Body of pancreas (tissue), 4 donors: Measurements from ENCODE around the gene ERCC1. TPM values are rescaled to one million over a fixed set of nuclear protein-coding genes. Genes with fewer than 3 reads are reported as not detected.

Source experiments
- ATAC-seq: fragments of 150-250 bp; one replicate; pipeline ENCODE4 v1.9.1; 2016
- DNase-seq, 4 donors: peaks; one replicate each; pipeline ENCODE4 v3.0.0-alpha.2; 2019
- H3K27ac ChIP-seq, 4 donors: fragments of 200-600 bp; sonication (generic); 1 replicate in 3 of 4; 2 replicates in 1 of 4; pipeline versions ENCODE4 v1.5.1 to v1.6.1; 2016 to 2019; ENCODE audit warnings: mild to moderate bottlenecking in 1 of 4, mixed read lengths in 1 of 4, moderate library complexity in 1 of 4
- H3K27me3 ChIP-seq, 2 donors: fragments of 200-600 bp; sonication (generic); one replicate each; pipeline ENCODE4 v1.6.0; 2016; ENCODE audit warnings: mild to moderate bottlenecking in 1 of 2
- H3K36me3 ChIP-seq, 2 donors: fragments of 200-600 bp; sonication (generic); replicated peaks in 1 of 2; 2 replicates each; pipeline ENCODE4 v1.5.1; 2016; ENCODE audit warnings: low read depth in 2 of 2; ENCODE audit not compliant: insufficient read depth in 1 of 2
- H3K4me1 ChIP-seq: fragments of 200-600 bp; sonication (generic); one replicate; pipeline ENCODE4 v1.6.0; 2016
- H3K4me3 ChIP-seq, 2 donors: fragments of 200-600 bp; sonication (generic); 1 replicate in 1 of 2; 2 replicates in 1 of 2; pipeline ENCODE4 v1.5.1; 2016 to 2019
- H3K9me3 ChIP-seq, 3 donors: fragments of 200-600 bp; sonication (generic); 1 replicate in 2 of 3; 2 replicates in 1 of 3; pipeline ENCODE4 v1.5.1; 2016
- POLR2A ChIP-seq, 3 donors: fragments of 450-650 bp; IDR thresholded peaks; one replicate each; pipeline ENCODE4 v1.6.1; 2016; ENCODE audit warnings: antibody characterized with exemption in 3 of 3, mild to moderate bottlenecking in 2 of 3
- WGBS, 2 donors: methylation state at CpG; one replicate each; pipeline ENCODE4 v1.1.5; 2017; 5-methylcytosine and 5-hydroxymethylcytosine counted together
- intact Hi-C: fragments of 100-400 bp; cut with DNase I; formaldehyde crosslinking; loops from one replicate; pipeline ENCODE4 v1.15.1; 2023
- total RNA-seq, 2 donors: library from RNA; depleted of rRNA; stranded (reverse); fragments of >200 nt; gene quantifications; one replicate each; pipeline ENCODE4 v1.1.0, GENCODE V29; 2016
- TF ChIP-seq, protein P1 (sequence below), 7 experiments: fragments of 450-650 bp in 4 of 7; fragments of 200-600 bp in 3 of 7; sonication (generic) in 3 of 7; IDR thresholded peaks; one replicate each; pipeline ENCODE4 v1.5.1; 2016 to 2019; ENCODE audit warnings: antibody characterized with exemption in 7 of 7

ERCC1 gene
- total RNA-seq, 2 donors from 2014 or later, result 91.3 to 97.9 TPM

DNA sequence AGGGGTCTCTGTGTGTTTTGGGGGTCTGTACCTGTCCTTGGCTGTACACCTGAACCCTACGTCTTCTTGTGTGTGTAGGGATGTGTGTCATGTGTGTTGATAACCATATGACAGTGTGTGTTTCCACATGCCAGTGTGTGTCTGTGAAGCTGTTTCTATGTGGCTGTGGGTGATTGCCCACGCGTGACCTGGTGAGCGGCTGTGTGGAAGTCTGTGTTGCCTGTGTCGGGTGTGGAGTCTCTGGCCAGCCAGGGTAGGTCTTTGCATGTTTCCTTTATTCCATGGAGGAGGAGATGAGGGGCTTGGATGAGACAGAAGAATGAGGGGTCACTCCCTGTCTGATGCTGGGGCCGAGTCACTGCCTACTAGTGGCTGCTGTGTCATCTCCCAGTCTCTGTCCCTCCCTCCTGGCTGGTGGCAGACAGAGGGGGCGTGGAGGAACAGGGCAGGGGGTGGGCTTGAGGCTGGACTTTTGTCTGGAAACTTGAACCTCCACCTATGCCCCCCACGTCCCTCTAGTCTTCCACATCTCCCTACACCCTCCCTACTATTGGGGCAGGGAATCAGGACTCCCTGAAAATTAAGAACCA, 41.2 kb upstream of the ERCC1 start:
- Histone ChIP-seq H3K9me3 (no peaks in the 10 kb centered on the region), H3K4me3 (no peak overlapping the region), H3K4me1 (peaks cover 20% of the 10 kb centered on the region), H3K27ac (no peak overlapping the region), H3K36me3 (no peaks in the 10 kb centered on the region), H3K27me3 (no peaks in the 10 kb centered on the region)
- no peak for TF ChIP-seq POLR2A (IDR thresholded peaks at IDR 0.05)
- TF ChIP-seq, protein P1, sequence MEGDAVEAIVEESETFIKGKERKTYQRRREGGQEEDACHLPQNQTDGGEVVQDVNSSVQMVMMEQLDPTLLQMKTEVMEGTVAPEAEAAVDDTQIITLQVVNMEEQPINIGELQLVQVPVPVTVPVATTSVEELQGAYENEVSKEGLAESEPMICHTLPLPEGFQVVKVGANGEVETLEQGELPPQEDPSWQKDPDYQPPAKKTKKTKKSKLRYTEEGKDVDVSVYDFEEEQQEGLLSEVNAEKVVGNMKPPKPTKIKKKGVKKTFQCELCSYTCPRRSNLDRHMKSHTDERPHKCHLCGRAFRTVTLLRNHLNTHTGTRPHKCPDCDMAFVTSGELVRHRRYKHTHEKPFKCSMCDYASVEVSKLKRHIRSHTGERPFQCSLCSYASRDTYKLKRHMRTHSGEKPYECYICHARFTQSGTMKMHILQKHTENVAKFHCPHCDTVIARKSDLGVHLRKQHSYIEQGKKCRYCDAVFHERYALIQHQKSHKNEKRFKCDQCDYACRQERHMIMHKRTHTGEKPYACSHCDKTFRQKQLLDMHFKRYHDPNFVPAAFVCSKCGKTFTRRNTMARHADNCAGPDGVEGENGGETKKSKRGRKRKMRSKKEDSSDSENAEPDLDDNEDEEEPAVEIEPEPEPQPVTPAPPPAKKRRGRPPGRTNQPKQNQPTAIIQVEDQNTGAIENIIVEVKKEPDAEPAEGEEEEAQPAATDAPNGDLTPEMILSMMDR (IDR thresholded peaks at IDR 0.05), result no peak
- ATAC-seq (no peak), DNase-seq (no peak)
- 49 to 67% methylated on average over 6 to 8 of the region's 8 CpGs for WGBS, 2 donors
- intact Hi-C loops, result no loop called here

- Histone ChIP-seq H3K4me3 (no peak overlapping the region), H3K27ac (no peak overlapping the region), H3K9me3 (no peaks in the 10 kb centered on the region), H3K36me3 (no peaks in the 10 kb centered on the region), H3K27me3 (no peaks in the 10 kb centered on the region), H3K4me1 (peaks cover 18% of the 10 kb centered on the region)
- intact Hi-C loops, result no loop called here
- ATAC-seq (no peak), DNase-seq (no peak)
- TF ChIP-seq, protein P1 (IDR thresholded peaks at IDR 0.05), result no peak
- TF ChIP-seq POLR2A (IDR thresholded peaks at IDR 0.05), result no peak
- WGBS, 2 donors, result 81 to 85% methylated on average over 2 of the region's 2 CpGs
These were observed 40.6 kb upstream of the ERCC1 start for GRCh38 chr19:45464274-45464673.

- no peak overlapping the region for H3K27ac ChIP-seq
- no peaks in the 10 kb centered on the region for H3K27me3 ChIP-seq
- ATAC-seq (no peak), DNase-seq (no peak)
- H3K9me3 ChIP-seq, result no peaks in the 10 kb centered on the region
- H3K4me3 ChIP-seq, result no peak overlapping the region
- WGBS, 2 donors, result 76 to 78% methylated on average over 4 of the region's 4 CpGs
- TF ChIP-seq, protein P1 (IDR thresholded peaks at IDR 0.05), result no peak
- no peak for TF ChIP-seq POLR2A (IDR thresholded peaks at IDR 0.05)
- H3K36me3 ChIP-seq, result no peaks in the 10 kb centered on the region
- peaks cover 12% of the 10 kb centered on the region for H3K4me1 ChIP-seq
- intact Hi-C loops, result no loop called here
These were observed 39.5 kb upstream of the ERCC1 start for GRCh38 chr19:45463241-45463640.

DNA sequence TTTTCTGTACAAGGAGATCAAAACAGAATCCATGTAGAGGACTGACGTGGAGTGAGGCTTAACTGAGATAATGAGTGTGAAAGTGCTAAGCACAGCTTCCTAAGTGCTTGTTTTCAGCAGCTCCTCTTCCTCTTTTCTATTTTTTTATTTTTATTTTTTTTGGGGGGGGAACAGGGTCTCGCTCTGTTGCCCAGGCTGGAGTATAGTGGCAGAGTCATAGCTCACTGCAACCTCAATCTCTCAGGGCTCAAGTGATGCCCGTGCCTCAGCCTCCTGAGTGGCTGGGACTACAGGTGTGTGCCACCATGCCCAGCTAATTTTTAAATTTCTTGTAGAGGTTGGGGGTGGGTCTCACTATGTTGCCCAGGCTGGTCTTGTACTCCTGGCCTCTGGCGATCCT, 38.5 kb upstream of the ERCC1 start:
- no peak overlapping the region for H3K4me3 ChIP-seq
- peaks cover 3% of the 10 kb centered on the region for H3K4me1 ChIP-seq
- no peaks in the 10 kb centered on the region for H3K9me3 ChIP-seq
- DNase-seq (no peak), ATAC-seq (no peak)
- H3K27ac ChIP-seq, result no peak overlapping the region
- TF ChIP-seq POLR2A (IDR thresholded peaks at IDR 0.05), result no peak
- TF ChIP-seq, protein P1 (IDR thresholded peaks at IDR 0.05), result no peak
- WGBS, 2 donors, result 44 to 45% methylated on average over 4 of the region's 4 CpGs
- H3K36me3 ChIP-seq, result no peaks in the 10 kb centered on the region
- intact Hi-C loops, result no loop called here
- no peaks in the 10 kb centered on the region for H3K27me3 ChIP-seq

- Histone ChIP-seq H3K27ac (no peak overlapping the region), H3K9me3 (no peaks in the 10 kb centered on the region), H3K36me3 (no peaks in the 10 kb centered on the region), H3K4me3 (no peak overlapping the region), H3K27me3 (no peaks in the 10 kb centered on the region), H3K4me1 (peaks cover 7% of the 10 kb centered on the region)
- ATAC-seq, result no peak
- WGBS, 2 donors, result 45 to 63% methylated on average over 6 to 8 of the region's 8 CpGs
- TF ChIP-seq, protein P1 (IDR thresholded peaks at IDR 0.05), result no peak
- TF ChIP-seq POLR2A (IDR thresholded peaks at IDR 0.05), result no peak
- intact Hi-C loops, result no loop called here
- no peak for DNase-seq
These were observed 37.2 kb upstream of the ERCC1 start for GRCh38 chr19:45460807-45461347.
